ENCODE measurements around the gene TDRD7. TPM values are rescaled to one million over a fixed set of nuclear protein-coding genes. Genes with fewer than 3 reads are reported as not detected.

TDRD7 gene
- total and polyA plus RNA-seq, 9 of the 15 experiments (the other 6 are each of a cell fraction or from before 2014, with no cell fraction given) = 2.2 to 7.7 (median 5.2) TPM

- TF ChIP-seq IRF9 (tag; IDR thresholded peaks at IDR 0.05) = no peak
- TF ChIP-seq ZNF146 (CRISPR knock-in tag; IDR thresholded peaks at IDR 0.05; ENCODE audit: unreplicated experiment) = no peak
- TF ChIP-seq ZNF408 (CRISPR knock-in tag; IDR thresholded peaks at IDR 0.05; ENCODE audit: low read depth) = no peak
- no peak for TF ChIP-seq CSDE1 (IDR thresholded peaks at IDR 0.05)
- no peak for TF ChIP-seq ZNF212 (CRISPR knock-in tag; IDR thresholded peaks at IDR 0.05)
- TF ChIP-seq HNRNPH1 (optimal IDR thresholded peaks at IDR 0.05; ENCODE audit: low read depth, low read length) = no peak
- TF ChIP-seq HBP1 (CRISPR knock-in tag; IDR thresholded peaks at IDR 0.05) = no peak
- no peak for TF ChIP-seq ZBTB8A (IDR thresholded peaks at IDR 0.05; ENCODE audit: partially characterized antibody)
- TF ChIP-seq ZMIZ1 (IDR thresholded peaks at IDR 0.05; ENCODE audit: low read depth in 2 of 2, low read length in 2 of 2) = no peak
- peak; percentile 99 for TF ChIP-seq MTA3 (IDR thresholded peaks at IDR 0.05; ENCODE audit: borderline replicate concordance)
- TF ChIP-seq ASH1L (IDR thresholded peaks at IDR 0.05; ENCODE audit: borderline replicate concordance, low read depth, partially characterized antibody) = no peak
- no peak for TF ChIP-seq E2F8 (IDR thresholded peaks at IDR 0.05; ENCODE audit: low read depth, partially characterized antibody)
- no peak for TF ChIP-seq ZFP91 (CRISPR knock-in tag; IDR thresholded peaks at IDR 0.05)
- no peak for TF ChIP-seq PCBP2 (IDR thresholded peaks at IDR 0.05; ENCODE audit: low read depth, low read length, poor library complexity, severe bottlenecking)
These were observed at the start of gene TDRD7 (continued) for GRCh38 chr9:97411789-97412625.

Measured in K562 (cell line).